CD4-positive, alpha-beta T cell treated with Interleukin-6 for 4 hours (primary cell): ENCODE measurements around the gene SPATA17.
"Not testable (repeated sequence)": the region's sequence is repeated elsewhere in the genome, so short reads cannot be mapped to it uniquely, and the experiment has no call there.

Experiments used
- DNase-seq: peaks from one replicate; pipeline ENCODE4 v3.0.0-alpha.2; 2020; ENCODE audit warnings: mixed read lengths

SPATA17 gene

DNA sequence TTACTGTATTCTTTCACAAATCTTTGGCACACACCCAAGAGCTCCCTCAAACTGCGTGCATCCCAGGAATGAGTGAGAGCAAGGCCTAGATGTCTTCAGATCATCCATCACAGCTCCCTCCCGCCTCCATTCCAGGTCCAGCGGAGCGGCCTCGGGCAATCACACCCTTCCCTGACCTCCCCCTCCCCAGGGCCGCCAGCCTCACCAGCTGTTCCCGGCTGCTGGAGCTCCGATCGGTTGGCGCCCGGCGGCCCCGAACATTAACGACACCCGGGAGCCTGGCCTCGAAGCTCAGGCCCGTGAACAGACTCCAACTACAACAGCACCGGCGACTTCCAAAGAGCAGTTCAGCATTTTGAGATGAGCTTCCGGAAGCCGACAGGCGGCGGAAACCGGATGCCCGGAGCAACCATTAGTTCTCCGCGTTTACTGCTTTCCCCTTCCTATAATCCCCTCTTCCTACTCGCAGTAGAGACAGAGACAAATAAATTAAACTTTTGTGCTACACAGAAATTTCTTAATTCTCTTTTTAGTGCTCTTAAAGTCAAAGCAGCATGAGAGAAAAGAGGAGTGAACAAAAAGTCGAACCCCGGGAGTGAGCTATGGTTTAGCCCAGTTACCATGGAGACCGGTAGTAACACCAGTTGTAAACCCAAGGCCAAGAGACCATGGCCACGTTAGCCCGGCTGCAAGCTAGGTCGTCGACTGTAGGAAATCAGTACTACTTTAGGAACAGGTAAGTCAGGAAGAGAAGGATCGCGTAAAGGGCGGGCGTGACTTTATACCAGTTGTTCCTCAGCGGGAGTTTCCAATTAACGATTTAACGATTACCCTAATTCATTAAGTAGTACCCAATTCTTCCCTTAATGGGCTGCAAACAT is at the start of gene SPATA17, which contains the start of gene GPATCH2:
Gene SPATA17 (plus strand): TSS at position 634 of the 881 bp plus-strand sequence. CDS start 35 bp downstream, at position 669.
Gene GPATCH2 (minus strand): TSS at position 380 of the 881 bp plus-strand sequence. CDS start 119 bp downstream, at position 261.
- DNase-seq: peak; percentile 78

DNA sequence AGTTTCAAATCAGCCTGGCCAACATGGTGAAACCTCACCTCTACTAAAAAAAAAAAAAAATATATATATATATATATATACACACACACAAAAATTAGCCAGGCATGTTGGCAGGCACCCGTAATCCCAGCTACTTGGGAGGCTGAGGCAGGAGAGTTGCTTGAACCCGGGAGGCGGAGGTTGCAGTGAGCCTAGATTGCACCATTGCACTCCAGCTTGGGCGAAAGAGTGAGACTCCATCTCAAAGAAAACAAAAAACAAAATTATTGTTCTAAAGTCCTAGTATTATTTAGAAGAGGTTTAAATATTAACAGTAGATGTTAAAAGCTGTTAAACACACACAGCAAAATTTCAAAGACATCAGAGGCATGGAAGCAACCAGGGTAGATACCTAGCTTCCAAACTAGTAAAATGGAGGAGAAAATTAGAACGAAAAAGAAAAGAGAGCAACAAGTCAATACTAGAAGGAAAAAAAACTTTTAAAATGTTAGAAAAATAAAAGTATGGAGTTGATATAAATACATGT is 46.8 kb upstream of the SPATA17 start:
- DNase-seq: not testable (repeated sequence)

GRCh38 chr1:217585577-217585976 is 45.6 kb upstream of the SPATA17 start:
- no peak for DNase-seq

- no peak for DNase-seq
Observed at GRCh38 chr1:217586586-217586985, 44.6 kb upstream of the SPATA17 start.

DNA sequence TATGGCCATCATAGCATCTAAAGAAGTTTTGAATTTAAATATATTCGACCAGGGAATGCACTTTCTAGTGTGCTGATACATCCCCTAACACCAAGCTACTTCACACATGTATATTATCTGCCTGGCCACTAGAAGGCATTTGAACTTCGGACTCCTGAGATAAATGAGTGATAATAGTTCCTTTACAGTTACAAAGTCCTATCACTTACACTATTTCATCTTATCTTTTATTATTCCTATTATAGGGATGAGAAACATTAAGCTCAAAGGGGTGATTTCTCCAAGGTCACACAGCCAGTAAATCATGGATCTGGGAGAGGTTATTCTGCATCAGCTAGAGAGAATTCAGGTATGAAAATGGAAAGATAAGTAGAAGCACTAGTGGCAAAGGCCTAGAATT is 40.5 kb upstream of the SPATA17 start:
- DNase-seq: no peak

GRCh38 chr1:217599154-217599553 is 32.0 kb upstream of the SPATA17 start:
- DNase-seq: no peak

DNA sequence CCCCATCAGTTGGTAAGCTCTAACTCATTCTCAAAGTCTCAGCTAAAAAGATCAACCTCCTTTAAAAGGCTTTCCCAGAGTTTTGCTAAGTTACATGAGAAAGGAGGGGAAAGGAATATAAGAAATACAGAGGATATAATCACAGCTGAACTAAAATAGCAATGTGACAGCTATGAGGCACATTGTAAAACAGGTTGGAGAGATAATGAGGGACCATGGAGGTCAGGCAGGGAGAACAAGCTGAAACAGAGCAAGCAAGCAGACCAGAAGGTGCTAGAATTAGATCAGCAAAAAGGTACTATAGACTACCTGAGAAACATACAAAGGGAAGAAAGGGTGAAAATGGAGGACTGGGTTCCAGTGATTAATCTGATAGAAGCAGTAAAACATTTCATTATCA is 28.8 kb upstream of the SPATA17 start:
- no peak for DNase-seq

DNA sequence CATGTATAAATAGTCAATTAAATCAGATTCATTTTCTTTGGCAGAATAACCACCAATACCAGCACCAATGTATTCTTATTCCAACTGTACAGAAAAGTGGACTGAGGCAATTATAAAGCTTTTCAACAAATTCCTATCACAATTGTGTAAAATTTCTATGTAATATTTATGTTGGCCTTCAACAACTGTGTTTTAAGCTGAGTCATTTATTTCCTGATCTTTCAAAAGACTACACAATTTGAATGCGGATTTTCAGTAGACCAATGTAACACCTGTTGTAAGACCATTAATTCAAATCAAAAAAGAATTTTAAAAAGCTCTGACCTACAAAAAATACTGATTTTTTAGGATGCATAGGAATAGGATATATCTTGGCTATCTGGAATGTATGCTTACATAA is 25.8 kb upstream of the SPATA17 start:
- no peak for DNase-seq

GRCh38 chr1:217614200-217614712 is 16.9 kb upstream of the SPATA17 start:
- no peak for DNase-seq

- DNase-seq: no peak
Observed at GRCh38 chr1:217617126-217617525, 14.0 kb upstream of the SPATA17 start.

GRCh38 chr1:217620814-217621213 is 10.3 kb upstream of the SPATA17 start:
- DNase-seq: no peak

DNA sequence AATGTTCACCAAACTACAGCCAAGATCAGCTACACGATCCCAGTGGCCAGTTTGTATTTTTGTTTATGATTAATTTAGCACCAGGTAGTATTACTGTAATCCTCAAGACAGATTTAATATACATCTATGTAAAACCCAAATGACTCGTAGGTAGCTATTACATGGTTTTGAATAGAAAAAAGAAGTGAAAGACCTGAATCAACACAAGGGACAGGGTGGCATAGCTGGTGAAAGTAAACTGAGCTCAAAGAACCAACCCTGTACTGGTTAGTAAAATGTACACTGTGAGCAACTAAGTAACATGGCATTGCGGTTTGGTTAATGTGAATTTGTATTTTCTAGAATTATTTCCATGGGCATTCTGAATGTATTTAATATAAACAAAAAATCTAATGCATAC is 9.1 kb upstream of the SPATA17 start:
- no peak for DNase-seq

DNA sequence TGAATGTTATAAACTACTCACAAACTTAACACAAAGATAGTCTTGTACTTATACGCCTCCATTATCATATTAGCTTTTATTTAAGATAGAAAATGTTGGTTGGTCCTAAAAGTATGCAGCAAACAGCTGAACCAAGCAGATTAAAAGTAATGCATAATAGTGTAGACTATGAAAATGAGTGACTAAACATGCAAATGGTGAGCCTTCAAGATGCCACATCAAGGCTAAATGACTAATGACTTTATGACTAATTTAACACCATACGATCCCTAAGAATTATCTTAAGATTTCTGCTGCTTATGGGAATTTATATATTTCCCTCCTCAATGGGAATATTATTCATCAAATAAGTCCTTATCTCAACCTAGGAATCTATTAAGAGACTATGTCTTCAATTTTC is 4.8 kb upstream of the SPATA17 start:
- no peak for DNase-seq

- DNase-seq: no peak
Observed at GRCh38 chr1:217627431-217627830, 3.7 kb upstream of the SPATA17 start.

GRCh38 chr1:217642455-217642854 is 11.3 kb downstream of the SPATA17 start:
- no peak for DNase-seq

DNA sequence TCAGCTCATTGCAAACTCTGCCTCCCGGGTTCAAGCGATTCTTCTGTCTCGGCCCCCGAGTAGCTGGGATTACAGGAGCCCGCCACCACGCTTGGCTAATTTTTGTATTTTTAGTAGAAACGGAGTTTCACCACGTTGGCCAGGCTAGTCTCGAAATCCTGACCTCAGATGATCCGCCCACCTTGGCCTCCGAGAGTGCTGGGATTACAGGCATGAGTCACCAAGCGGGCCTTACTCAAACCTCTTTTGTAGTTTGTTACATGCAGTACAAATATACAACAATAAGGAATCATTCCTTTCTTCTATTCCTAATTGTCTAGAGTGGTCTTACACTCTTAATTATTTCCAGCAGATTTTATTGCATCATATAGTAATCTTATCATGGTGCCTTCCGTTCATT is 16.6 kb downstream of the SPATA17 start:
- no peak for DNase-seq

- no peak for DNase-seq
Observed at GRCh38 chr1:217650674-217651073, 19.5 kb downstream of the SPATA17 start.

GRCh38 chr1:217660353-217661062 is 29.4 kb downstream of the SPATA17 start:
- no peak for DNase-seq

DNA sequence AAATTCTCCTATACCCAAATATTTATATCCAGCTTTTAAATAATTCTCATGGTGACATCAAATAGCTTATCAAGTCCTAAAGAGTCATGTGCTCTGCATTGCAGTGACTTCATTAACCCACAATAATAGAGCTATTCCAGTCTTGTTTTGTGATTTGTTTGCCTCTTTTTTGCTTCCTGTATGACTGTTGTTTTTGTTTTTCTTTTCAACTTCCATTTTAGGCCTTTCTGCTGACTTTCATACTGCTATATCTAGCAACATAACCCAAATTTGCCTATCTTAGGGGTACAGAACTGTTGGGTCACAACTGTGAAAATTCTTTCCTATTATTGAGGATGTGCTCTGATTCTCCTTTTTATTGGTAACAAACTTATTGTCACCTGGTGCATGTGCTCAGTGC is 30.3 kb downstream of the SPATA17 start:
- no peak for DNase-seq

- no peak for DNase-seq
Observed at GRCh38 chr1:217668351-217668940, 37.3 kb downstream of the SPATA17 start.

- DNase-seq: no peak
Observed at GRCh38 chr1:217673387-217673786, 42.2 kb downstream of the SPATA17 start.

DNA sequence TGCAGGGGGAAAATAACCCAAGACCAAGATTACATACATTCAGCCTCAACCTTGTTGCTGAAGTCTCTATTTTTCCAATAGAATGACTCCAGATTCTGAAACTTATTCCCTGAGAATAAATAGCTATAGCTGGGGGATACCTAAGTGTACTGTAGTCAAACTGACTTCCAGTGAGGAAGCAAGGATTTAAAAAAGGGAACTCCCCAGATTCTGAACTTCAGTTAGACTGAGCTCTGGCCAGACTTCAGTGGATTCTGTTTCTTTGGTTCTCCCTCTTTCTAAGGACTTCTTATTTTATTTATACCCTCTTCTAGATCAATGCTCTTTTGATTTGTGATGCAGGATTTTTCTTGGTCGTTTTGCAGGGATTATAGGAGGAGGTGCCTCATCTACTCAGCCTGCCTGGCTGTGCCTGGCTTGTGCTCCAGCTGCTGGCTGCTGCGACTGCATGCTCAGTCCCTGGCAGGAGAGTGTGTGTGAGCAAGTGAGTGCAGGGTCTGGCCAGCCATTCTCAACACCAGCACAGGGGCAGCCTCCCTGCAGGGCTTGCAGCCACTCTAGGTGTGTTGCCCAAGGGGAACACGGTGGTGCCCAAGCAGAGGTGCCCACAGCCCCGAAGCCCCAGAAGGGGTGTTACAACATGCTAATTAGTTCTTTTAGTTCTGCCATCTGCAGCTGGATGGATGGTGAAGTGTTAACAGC is 43.0 kb downstream of the SPATA17 start:
- DNase-seq: no peak
